ENCODE results near the gene NCOR2. TPM values are rescaled to one million over a fixed set of nuclear protein-coding genes. Genes with fewer than 3 reads are reported as not detected.
A peak's percentile ranks its signal among the peaks of the same experiment; 100 is the strongest.

Gene NCOR2
- total RNA-seq, 1 donor from 2014 or later = 248 TPM

GRCh38 chr12:124577374-124577773, 10.0 kb upstream of the NCOR2 start:
- no peak for DNase-seq (ENCODE audit: low spot score)

- DNase-seq (ENCODE audit: low spot score) = no peak
These were observed 8.7 kb upstream of the NCOR2 start for GRCh38 chr12:124576061-124576650.

- no peak for DNase-seq (ENCODE audit: low spot score)
These were observed 6.7 kb upstream of the NCOR2 start for GRCh38 chr12:124573839-124574786.

- DNase-seq (ENCODE audit: low spot score) = no peak
These were observed 4.1 kb upstream of the NCOR2 start for GRCh38 chr12:124571556-124571955.

- DNase-seq (ENCODE audit: low spot score) = no peak
These were observed 3.4 kb upstream of the NCOR2 start for GRCh38 chr12:124570810-124571209.

- DNase-seq (ENCODE audit: low spot score) = no peak
These were observed 2.1 kb upstream of the NCOR2 start for GRCh38 chr12:124569375-124570148.

GRCh38 chr12:124568431-124569374, 1.3 kb upstream of the NCOR2 start:
- no peak for DNase-seq (ENCODE audit: low spot score)

- DNase-seq (ENCODE audit: low spot score) = peak; percentile 97
These were observed 411 bp upstream of the NCOR2 start for GRCh38 chr12:124567673-124568373.

GRCh38 chr12:124566161-124566996, 1.0 kb downstream of the NCOR2 start:
- peak; percentile 95 for DNase-seq (ENCODE audit: low spot score)

GRCh38 chr12:124565656-124566160, 1.7 kb downstream of the NCOR2 start:
- no peak for DNase-seq (ENCODE audit: low spot score)

GRCh38 chr12:124564971-124565491, 2.4 kb downstream of the NCOR2 start:
- no peak for DNase-seq (ENCODE audit: low spot score)

- no peak for DNase-seq (ENCODE audit: low spot score)
These were observed 3.0 kb downstream of the NCOR2 start for GRCh38 chr12:124564232-124564958.

GRCh38 chr12:124563809-124564208, 3.6 kb downstream of the NCOR2 start:
- no peak for DNase-seq (ENCODE audit: low spot score)

- DNase-seq (ENCODE audit: low spot score) = no peak
These were observed 4.0 kb downstream of the NCOR2 start for GRCh38 chr12:124563401-124563800.

GRCh38 chr12:124562796-124563181, 4.6 kb downstream of the NCOR2 start:
- DNase-seq (ENCODE audit: low spot score) = no peak

GRCh38 chr12:124562018-124562795, 5.2 kb downstream of the NCOR2 start:
- no peak for DNase-seq (ENCODE audit: low spot score)

- DNase-seq (ENCODE audit: low spot score) = no peak
These were observed 6.2 kb downstream of the NCOR2 start for GRCh38 chr12:124561231-124561630.

All from mesenteric fat pad (tissue), 1 donor.